Common myeloid progenitor, CD34-positive (primary cell): ENCODE data around the gene PLEKHA7.

Experiments used
- CTCF ChIA-PET: fragments of 350-600 bp; sonication (Branson Sonifier 250); formaldehyde crosslinking; loops from one replicate; lab custom pipeline; 2021; ENCODE audit warnings: antibody characterized with exemption; lab: Charles Lee
- POLR2A ChIA-PET: fragments of 350-600 bp; sonication (Branson Sonifier 250); formaldehyde crosslinking; loops from one replicate; lab custom pipeline; 2021; ENCODE audit warnings: antibody characterized with exemption; lab: Charles Lee
- DNase-seq, 3 donors: peaks; one replicate each; pipeline versions ENCODE4 v3.0.0 to v3.0.0-alpha.2; 2013
- H3K27ac ChIP-seq, 2 experiments: 1 replicate in 1 of 2; 2 replicates in 1 of 2; pipeline ENCODE4 v1.7.0; 2013; ENCODE audit warnings: inconsistent platforms in 2 of 2, low read length in 2 of 2, mild to moderate bottlenecking in 2 of 2, low read depth in 1 of 2, moderate library complexity in 1 of 2; ENCODE audit not compliant: severe bottlenecking in 2 of 2, insufficient read depth in 1 of 2, poor library complexity in 1 of 2
- H3K27me3 ChIP-seq, 5 experiments: replicated peaks in 2 of 5; 1 replicate in 3 of 5; 2 replicates in 2 of 5; pipeline versions ENCODE4 v1.6.1 to v1.7.0; 2013; ENCODE audit warnings: low read length in 4 of 5, mild to moderate bottlenecking in 2 of 5, moderate library complexity in 2 of 5, inconsistent platforms in 1 of 5; ENCODE audit not compliant: insufficient read depth in 5 of 5, control insufficient read depth in 4 of 5
- H3K36me3 ChIP-seq, 4 experiments: 1 replicate in 2 of 4; 2 replicates in 2 of 4; pipeline versions ENCODE4 v1.6.1 to v1.7.0; 2013; ENCODE audit warnings: low read length in 3 of 4, control low read depth in 1 of 4, mild to moderate bottlenecking in 1 of 4; ENCODE audit not compliant: control insufficient read depth in 4 of 4, insufficient read depth in 4 of 4
- H3K4me1 ChIP-seq, 4 experiments: 1 replicate in 3 of 4; 2 replicates in 1 of 4; pipeline versions ENCODE4 v1.6.1 to v1.7.1; 2013; ENCODE audit warnings: low read length in 3 of 4, mild to moderate bottlenecking in 3 of 4, control low read depth in 1 of 4, inconsistent platforms in 1 of 4, moderate library complexity in 1 of 4; ENCODE audit not compliant: control insufficient read depth in 4 of 4, insufficient read depth in 4 of 4; ENCODE audit errors: control extremely low read depth in 1 of 4
- H3K4me3 ChIP-seq, 7 experiments: 1 replicate in 4 of 7; 2 replicates in 3 of 7; pipeline versions ENCODE4 v1.5.1 to v1.7.0; 2013; ENCODE audit warnings: mild to moderate bottlenecking in 7 of 7, low read length in 6 of 7, moderate library complexity in 6 of 7, inconsistent platforms in 2 of 7, low read depth in 2 of 7, control low read depth in 1 of 7; ENCODE audit not compliant: insufficient read depth in 4 of 7, control insufficient read depth in 1 of 7; ENCODE audit errors: extremely low read depth in 1 of 7
- H3K9me3 ChIP-seq, 5 experiments: 1 replicate in 4 of 5; 2 replicates in 1 of 5; pipeline versions ENCODE4 v1.6.1 to v1.7.1; 2013; ENCODE audit warnings: low read length in 4 of 5, mild to moderate bottlenecking in 2 of 5, inconsistent platforms in 1 of 5, low read depth in 1 of 5, moderate library complexity in 1 of 5; ENCODE audit not compliant: control insufficient read depth in 4 of 5, insufficient read depth in 2 of 5; ENCODE audit errors: control extremely low read depth in 1 of 5
- WGBS: methylation state at CpG from one replicate; pipeline ENCODE4 v1.1.5; 2013; ENCODE audit not compliant: insufficient coverage; 5-methylcytosine and 5-hydroxymethylcytosine counted together

Gene PLEKHA7

GRCh38 chr11:16783321-16783801, 230.9 kb downstream of the PLEKHA7 start:
- H3K4me1 ChIP-seq: peaks cover 0 to 6% (median 2%) of the 10 kb centered on the region in 4 experiments
- POLR2A ChIA-PET: no interaction called here
- DNase-seq: no peak
- H3K36me3 ChIP-seq: no peaks in the 10 kb centered on the region
- H3K4me3 ChIP-seq: no peak overlapping the region
- no peaks in the 10 kb centered on the region for H3K27me3 ChIP-seq
- 98% methylated on average over 21 of the region's 22 CpGs for WGBS
- no peaks in the 10 kb centered on the region for H3K9me3 ChIP-seq
- H3K27ac ChIP-seq: no peak overlapping the region
- CTCF ChIA-PET: interaction anchor here (0.8 to 14.6 kb wide), 13 partner anchors 10 to 280 kb away, joined by 3 to 184 read pairs (median 6); no protein-coding TSS in a partner anchor

GRCh38 chr11:16781936-16782919, 232.0 kb downstream of the PLEKHA7 start:
- no peak for DNase-seq
- Histone ChIP-seq H3K27ac (no peak overlapping the region), H3K9me3 (no peaks in the 10 kb centered on the region), H3K36me3 (no peaks in the 10 kb centered on the region), H3K27me3 (no peaks in the 10 kb centered on the region), H3K4me1 (peaks cover 0 to 6% (median 2%) of the 10 kb centered on the region in 4 experiments), H3K4me3 (no peak overlapping the region)
- WGBS: 91% methylated on average over 10 of the region's 11 CpGs
- ChIA-PET CTCF (interaction anchor here (0.8 to 9.3 kb wide), 8 partner anchors 13 to 281 kb away, joined by 3 to 99 read pairs (median 4); no protein-coding TSS in a partner anchor), POLR2A (no interaction called here)

- no peak overlapping the region for H3K27ac ChIP-seq
- H3K9me3 ChIP-seq: no peaks in the 10 kb centered on the region
- peaks cover 0 to 6% (median 2%) of the 10 kb centered on the region in 4 experiments for H3K4me1 ChIP-seq
- H3K4me3 ChIP-seq: no peak overlapping the region
- WGBS: 96% methylated on average over 14 of the region's 19 CpGs
- POLR2A ChIA-PET: no interaction called here
- DNase-seq: no peak
- CTCF ChIA-PET: interaction anchor here (1.0 to 3.5 kb wide), 3 partner anchors 21 to 282 kb away, joined by 3 to 23 read pairs (median 7); no protein-coding TSS in a partner anchor
- H3K36me3 ChIP-seq: no peaks in the 10 kb centered on the region
- H3K27me3 ChIP-seq: no peaks in the 10 kb centered on the region
Observed at GRCh38 chr11:16780698-16781550, 233.3 kb downstream of the PLEKHA7 start.

- Histone ChIP-seq H3K9me3 (no peaks in the 10 kb centered on the region), H3K27ac (no peak overlapping the region), H3K36me3 (no peaks in the 10 kb centered on the region), H3K27me3 (no peaks in the 10 kb centered on the region), H3K4me3 (no peak overlapping the region), H3K4me1 (peaks cover 0 to 6% (median 2%) of the 10 kb centered on the region in 4 experiments)
- DNase-seq: no peak
- POLR2A ChIA-PET: no interaction called here
- WGBS: 100% methylated on average over 1 of the region's 2 CpGs
- CTCF ChIA-PET: interaction anchor here (0.9 kb wide), 1 partner anchor 1131 kb away, joined by 3 read pairs; no protein-coding TSS in a partner anchor
Observed at GRCh38 chr11:16780146-16780545, 234.1 kb downstream of the PLEKHA7 start.

GRCh38 chr11:16779436-16779835, 234.8 kb downstream of the PLEKHA7 start:
- Histone ChIP-seq H3K36me3 (no peaks in the 10 kb centered on the region), H3K4me3 (no peak overlapping the region), H3K27me3 (peaks cover 0 to 1% (median 0%) of the 10 kb centered on the region in 5 experiments), H3K27ac (no peak overlapping the region), H3K9me3 (no peaks in the 10 kb centered on the region), H3K4me1 (peaks cover 0 to 6% (median 2%) of the 10 kb centered on the region in 4 experiments)
- 83% methylated on average over 6 of the region's 8 CpGs for WGBS
- ChIA-PET POLR2A (no interaction called here), CTCF (interaction anchor here (0.9 kb wide), 1 partner anchor 1130 kb away, joined by 3 read pairs; no protein-coding TSS in a partner anchor)
- peak in 1 of 3 donors; percentile 29 for DNase-seq

GRCh38 chr11:16778876-16779275, 235.3 kb downstream of the PLEKHA7 start:
- CTCF ChIA-PET: no interaction called here
- DNase-seq: no peak
- H3K36me3 ChIP-seq: no peaks in the 10 kb centered on the region
- H3K4me1 ChIP-seq: peaks cover 0 to 6% (median 2%) of the 10 kb centered on the region in 4 experiments
- WGBS: 95% methylated on average over 7 of the region's 8 CpGs
- POLR2A ChIA-PET: no interaction called here
- no peak overlapping the region for H3K4me3 ChIP-seq
- H3K9me3 ChIP-seq: no peaks in the 10 kb centered on the region
- no peak overlapping the region for H3K27ac ChIP-seq
- peaks cover 0 to 4% (median 0%) of the 10 kb centered on the region in 5 experiments for H3K27me3 ChIP-seq
